ENCODE results near the gene NUFIP2. TPM values are rescaled to one million over a fixed set of nuclear protein-coding genes. Genes with fewer than 3 reads are reported as not detected.

Gene NUFIP2
- total RNA-seq, 4 donors from 2014 or later: 31.0 to 36.4 (median 35.6) TPM

GRCh38 chr17:29256735-29257466, 37.0 kb downstream of the NUFIP2 start:
- Histone ChIP-seq H3K27me3 (no peaks in the 10 kb centered on the region), H3K4me1 (peaks cover 50% of the 10 kb centered on the region), H3K27ac (no peak overlapping the region), H3K4me3 (no peak overlapping the region), H3K36me3 (peaks cover 30% of the 10 kb centered on the region), H3K9me3 (no peaks in the 10 kb centered on the region)
- 41% methylated on average over 8 of the region's 8 CpGs for WGBS
- TF ChIP-seq CTCF (IDR thresholded peaks at IDR 0.05): no peak
- TF ChIP-seq POLR2AphosphoS5 (IDR thresholded peaks at IDR 0.05): no peak
- no peak for TF ChIP-seq EP300 (IDR thresholded peaks at IDR 0.05)
- TF ChIP-seq POLR2A (IDR thresholded peaks at IDR 0.05): no peak
- no peak for DNase-seq (ENCODE audit: low spot score in 2 of 2)

- no peak overlapping the region for H3K4me3 ChIP-seq
- peaks cover 23% of the 10 kb centered on the region for H3K36me3 ChIP-seq
- H3K9me3 ChIP-seq: no peaks in the 10 kb centered on the region
- no peaks in the 10 kb centered on the region for H3K27me3 ChIP-seq
- no peak for DNase-seq (ENCODE audit: low spot score in 2 of 2)
- no peak overlapping the region for H3K27ac ChIP-seq
- no peak for TF ChIP-seq EP300 (IDR thresholded peaks at IDR 0.05)
- TF ChIP-seq POLR2AphosphoS5 (IDR thresholded peaks at IDR 0.05): no peak
- no peak for TF ChIP-seq CTCF (IDR thresholded peaks at IDR 0.05)
- TF ChIP-seq POLR2A (IDR thresholded peaks at IDR 0.05): no peak
- peaks cover 52% of the 10 kb centered on the region for H3K4me1 ChIP-seq
- 81% methylated on average over 4 of the region's 4 CpGs for whole genome bisulfite sequencing
These were observed 37.9 kb downstream of the NUFIP2 start for GRCh38 chr17:29255926-29256522.

DNA sequence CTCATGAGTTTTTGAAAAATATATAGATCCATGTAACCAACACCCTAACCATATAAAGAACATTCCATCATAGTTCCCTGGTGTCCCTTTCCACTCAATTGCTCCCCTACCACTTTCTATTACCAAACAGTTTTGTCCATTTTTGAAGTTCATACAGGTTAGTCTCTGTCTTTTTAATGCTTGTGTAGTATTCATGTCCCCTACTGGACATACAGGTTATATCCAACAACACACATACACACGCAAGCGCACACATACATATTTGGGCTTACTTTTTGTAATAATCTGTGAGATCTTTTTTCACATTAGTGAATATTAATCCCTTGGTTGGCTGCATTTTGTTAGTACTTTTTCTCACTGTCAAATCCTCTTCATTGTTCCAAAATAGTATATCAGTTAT, 40.9 kb downstream of the NUFIP2 start:
- Histone ChIP-seq H3K36me3 (peaks cover 8% of the 10 kb centered on the region), H3K4me3 (no peak overlapping the region), H3K9me3 (no peaks in the 10 kb centered on the region), H3K27ac (no peak overlapping the region), H3K4me1 (peaks cover 49% of the 10 kb centered on the region), H3K27me3 (no peaks in the 10 kb centered on the region)
- WGBS: 95% methylated on average over 2 of the region's 2 CpGs
- no peak for DNase-seq (ENCODE audit: low spot score in 2 of 2)
- TF ChIP-seq POLR2AphosphoS5 (IDR thresholded peaks at IDR 0.05) (no peak), POLR2A (IDR thresholded peaks at IDR 0.05) (no peak), CTCF (IDR thresholded peaks at IDR 0.05) (no peak), EP300 (IDR thresholded peaks at IDR 0.05) (no peak)

GRCh38 chr17:29252101-29252791, 41.7 kb downstream of the NUFIP2 start:
- no peak overlapping the region for H3K27ac ChIP-seq
- H3K36me3 ChIP-seq: peaks cover 8% of the 10 kb centered on the region

More at GRCh38 chr17:29252101-29252791, 41.7 kb downstream of the NUFIP2 start:
- TF ChIP-seq CTCF (IDR thresholded peaks at IDR 0.05) (peak; percentile 7 to 21), POLR2A (IDR thresholded peaks at IDR 0.05) (no peak), POLR2AphosphoS5 (IDR thresholded peaks at IDR 0.05) (no peak), EP300 (IDR thresholded peaks at IDR 0.05) (no peak)
- peaks cover 41% of the 10 kb centered on the region for H3K4me1 ChIP-seq
- 63% methylated on average over 7 of the region's 7 CpGs for WGBS
- no peaks in the 10 kb centered on the region for H3K9me3 ChIP-seq
- DNase-seq (ENCODE audit: low spot score in 2 of 2): no peak
- no peaks in the 10 kb centered on the region for H3K27me3 ChIP-seq
- no peak overlapping the region for H3K4me3 ChIP-seq

Data from suprapubic skin (tissue), 4 donors.